Suprapubic skin (tissue), 4 donors: Measurements from ENCODE around the gene CDC42SE1.
A peak's percentile ranks its signal among the peaks of the same experiment; 100 is the strongest.

Source experiments
- EP300 ChIP-seq: sonication (generic); formaldehyde crosslinking; IDR thresholded peaks from one replicate; pipeline ENCODE4 v1.6.1; 2017; ENCODE audit warnings: antibody characterized with exemption
- POLR2AphosphoS5 ChIP-seq, 3 donors: sonication (generic); formaldehyde crosslinking; IDR thresholded peaks; one replicate each; pipeline ENCODE4 v1.6.1; 2017; ENCODE audit warnings: antibody characterized with exemption in 3 of 3
- TF ChIP-seq, protein P1 (sequence below), 2 donors: fragments of 200-600 bp in 1 of 2; fragments of 450-650 bp in 1 of 2; sonication (generic) in 1 of 2; IDR thresholded peaks; one replicate each; pipeline ENCODE4 v1.5.1; 2016 to 2019; ENCODE audit warnings: antibody characterized with exemption in 2 of 2, mild to moderate bottlenecking in 1 of 2, moderate library complexity in 1 of 2

- TF ChIP-seq, protein P1, sequence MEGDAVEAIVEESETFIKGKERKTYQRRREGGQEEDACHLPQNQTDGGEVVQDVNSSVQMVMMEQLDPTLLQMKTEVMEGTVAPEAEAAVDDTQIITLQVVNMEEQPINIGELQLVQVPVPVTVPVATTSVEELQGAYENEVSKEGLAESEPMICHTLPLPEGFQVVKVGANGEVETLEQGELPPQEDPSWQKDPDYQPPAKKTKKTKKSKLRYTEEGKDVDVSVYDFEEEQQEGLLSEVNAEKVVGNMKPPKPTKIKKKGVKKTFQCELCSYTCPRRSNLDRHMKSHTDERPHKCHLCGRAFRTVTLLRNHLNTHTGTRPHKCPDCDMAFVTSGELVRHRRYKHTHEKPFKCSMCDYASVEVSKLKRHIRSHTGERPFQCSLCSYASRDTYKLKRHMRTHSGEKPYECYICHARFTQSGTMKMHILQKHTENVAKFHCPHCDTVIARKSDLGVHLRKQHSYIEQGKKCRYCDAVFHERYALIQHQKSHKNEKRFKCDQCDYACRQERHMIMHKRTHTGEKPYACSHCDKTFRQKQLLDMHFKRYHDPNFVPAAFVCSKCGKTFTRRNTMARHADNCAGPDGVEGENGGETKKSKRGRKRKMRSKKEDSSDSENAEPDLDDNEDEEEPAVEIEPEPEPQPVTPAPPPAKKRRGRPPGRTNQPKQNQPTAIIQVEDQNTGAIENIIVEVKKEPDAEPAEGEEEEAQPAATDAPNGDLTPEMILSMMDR (IDR thresholded peaks at IDR 0.05) = peak; percentile 51 to 73
- no peak for TF ChIP-seq POLR2AphosphoS5 (IDR thresholded peaks at IDR 0.05)
- TF ChIP-seq EP300 = no peak
Observed at GRCh38 chr1:151024540-151025146, 34.8 kb downstream of the CDC42SE1 start.
